ENCODE results near the gene C1QTNF4. TPM values are rescaled to one million over a fixed set of nuclear protein-coding genes. Genes with fewer than 3 reads are reported as not detected.
A peak's percentile ranks its signal among the peaks of the same experiment; 100 is the strongest.

Gene C1QTNF4
- total and polyA plus RNA-seq, 9 of the 15 experiments (the other 6 are each of a cell fraction or from before 2014, with no cell fraction given): not detected

GRCh38 chr11:47578524-47579494 is 15.4 kb downstream of the C1QTNF4 start, which contains the start of the genes KBTBD4 and NDUFS3 (continued):
- no peak for TF ChIP-seq TFE3 (CRISPR knock-in tag; IDR thresholded peaks at IDR 0.05)
- 0 out of 2 replicates have a peak, but pooled peaks have one; percentile 7 for TF ChIP-seq ZSCAN29 (IDR thresholded peaks at IDR 0.05)
- TF ChIP-seq ZNF347 (CRISPR knock-in tag; IDR thresholded peaks at IDR 0.05; ENCODE audit: low read depth): no peak
- no peak for TF ChIP-seq TFAM (CRISPR knock-in tag; conservative IDR thresholded peaks at IDR 0.05)
- no peak for TF ChIP-seq HSF4 (CRISPR knock-in tag; IDR thresholded peaks at IDR 0.05; ENCODE audit: borderline replicate concordance)
- peak; percentile 34; the same call in 1 of the 2 replicates for TF ChIP-seq MEF2A (IDR thresholded peaks at IDR 0.05; ENCODE audit: control insufficient read depth, low read depth, low read length)
- TF ChIP-seq RNF2 (IDR thresholded peaks at IDR 0.05): peak; percentile 90
- peak in 1 of 2 experiments; percentile 61; a peak in 3 of 4 replicates for TF ChIP-seq RCOR1 (IDR thresholded peaks at IDR 0.05; ENCODE audit: borderline replicate concordance in 1 of 2, low read depth in 2 of 2, low read length in 2 of 2)
- peak; percentile 4; the same call in 1 of the 2 replicates for TF ChIP-seq HOXB6 (CRISPR knock-in tag; IDR thresholded peaks at IDR 0.05; ENCODE audit: borderline replicate concordance)
- no peak for TF ChIP-seq ZNF121 (CRISPR knock-in tag; conservative IDR thresholded peaks at IDR 0.05)
- peak; percentile 98 for TF ChIP-seq RB1 (IDR thresholded peaks at IDR 0.05; ENCODE audit: low read depth)
- TF ChIP-seq MTA1 (IDR thresholded peaks at IDR 0.05; ENCODE audit: borderline replicate concordance): peak; percentile 88
- no peak for TF ChIP-seq ZNF778 (CRISPR knock-in tag; IDR thresholded peaks at IDR 0.05)
- TF ChIP-seq ARID3A (IDR thresholded peaks at IDR 0.05; ENCODE audit: borderline replicate concordance, low read depth, low read length): no peak
- TF ChIP-seq ZBED1 (IDR thresholded peaks at IDR 0.05): peak; percentile 79
- no peak for TF ChIP-seq PBX2 (CRISPR knock-in tag; IDR thresholded peaks at IDR 0.05; ENCODE audit: low read depth)
- TF ChIP-seq PBX2 (tag; conservative IDR thresholded peaks at IDR 0.05; ENCODE audit: low read depth): 0 out of 2 replicates have a peak, but pooled peaks have one; percentile 11
- no peak for TF ChIP-seq ADNP (tag; IDR thresholded peaks at IDR 0.05)
- no peak for TF ChIP-seq NFIX (CRISPR knock-in tag; IDR thresholded peaks at IDR 0.05; ENCODE audit: low read depth)
- TF ChIP-seq ZNF232 (CRISPR knock-in tag; IDR thresholded peaks at IDR 0.05): 0 out of 2 replicates have a peak, but pooled peaks have one; percentile 39
- TF ChIP-seq CREBBP (IDR thresholded peaks at IDR 0.05; ENCODE audit: low read depth, low read length): no peak

Data from K562 (cell line).